GM23338 (cell line): ENCODE data around the gene SYT13. TPM values are rescaled to one million over a fixed set of nuclear protein-coding genes. Genes with fewer than 3 reads are reported as not detected.

ENCODE experiments used
- ATAC-seq: fragments of 200-7000 bp; cut with Tn5 transposase; 3 replicates; pipeline ENCODE4 v1.9.1; 2020
- DNase-seq: peaks from one replicate; pipeline ENCODE4 v3.0.0-alpha.2; 2015; ENCODE audit warnings: low spot score
- H2AFZ ChIP-seq: fragments of 200-600 bp; sonication (generic); 2 replicates; pipeline ENCODE4 v1.8.0; 2016; ENCODE audit warnings: antibody characterized with exemption, mild to moderate bottlenecking, moderate library complexity
- H3F3A ChIP-seq: fragments of 200-600 bp; sonication (generic); replicated peaks from 2 replicates; pipeline ENCODE4 v1.8.0; 2017; ENCODE audit warnings: antibody characterized with exemption, mixed run types, low read depth
- H3K27ac ChIP-seq: fragments of 200-600 bp; sonication (generic); 2 replicates; pipeline ENCODE4 v1.6.1; 2016; ENCODE audit warnings: low read depth
- H3K27me3 ChIP-seq: fragments of 200-600 bp; sonication (generic); 2 replicates; pipeline ENCODE4 v1.8.0; 2016; ENCODE audit warnings: mild to moderate bottlenecking, mixed run types, moderate library complexity; ENCODE audit not compliant: insufficient read depth
- H3K36me3 ChIP-seq: fragments of 200-600 bp; sonication (generic); 2 replicates; pipeline ENCODE4 v1.8.0; 2016; ENCODE audit warnings: mild to moderate bottlenecking; ENCODE audit not compliant: insufficient read depth
- H3K4me1 ChIP-seq: fragments of 200-600 bp; sonication (generic); 2 replicates; pipeline ENCODE4 v1.8.0; 2016; ENCODE audit warnings: mild to moderate bottlenecking, moderate library complexity; ENCODE audit not compliant: insufficient read depth
- H3K4me2 ChIP-seq: fragments of 200-600 bp; sonication (generic); 2 replicates; pipeline ENCODE4 v1.7.1; 2017; ENCODE audit warnings: mixed run types
- H3K4me3 ChIP-seq: fragments of 200-600 bp; sonication (generic); 2 replicates; pipeline ENCODE4 v1.6.1; 2016; ENCODE audit warnings: mixed run types
- H3K79me2 ChIP-seq: fragments of 200-600 bp; sonication (generic); replicated peaks from 2 replicates; pipeline ENCODE4 v1.8.0; 2017; ENCODE audit warnings: mild to moderate bottlenecking; ENCODE audit not compliant: insufficient read depth
- H3K9me2 ChIP-seq: fragments of 200-600 bp; sonication (generic); 2 replicates; pipeline ENCODE4 v1.8.0; 2017; ENCODE audit not compliant: insufficient read depth
- H4K20me1 ChIP-seq: fragments of 200-600 bp; sonication (generic); replicated peaks from 2 replicates; pipeline ENCODE4 v1.8.0; 2017; ENCODE audit warnings: mild to moderate bottlenecking; ENCODE audit not compliant: insufficient read depth
- H3K27ac Mint-ChIP-seq: 2 replicates; pipeline ENCODE4 v1.8.0; 2020; ENCODE audit warnings: inconsistent platforms, mild to moderate bottlenecking, moderate library complexity, mixed read lengths
- H3K27me3 Mint-ChIP-seq: 3 replicates; pipeline ENCODE4 v1.8.0; 2022; ENCODE audit warnings: low read depth, mild to moderate bottlenecking, moderate library complexity, mixed read lengths, inconsistent platforms; ENCODE audit not compliant: insufficient read depth, poor library complexity
- H3K36me3 Mint-ChIP-seq: 3 replicates; pipeline ENCODE4 v1.8.0; 2021; ENCODE audit warnings: low read depth, mild to moderate bottlenecking, inconsistent platforms, moderate library complexity, mixed read lengths
- H3K4me1 Mint-ChIP-seq: 3 replicates; pipeline ENCODE4 v1.8.0; 2020; ENCODE audit warnings: mild to moderate bottlenecking, inconsistent platforms, mixed read lengths
- H3K4me3 Mint-ChIP-seq: 3 replicates; pipeline ENCODE4 v1.8.0; 2021; ENCODE audit warnings: moderate library complexity, mild to moderate bottlenecking, inconsistent platforms, mixed read lengths
- H3K9me3 Mint-ChIP-seq: 3 replicates; pipeline ENCODE4 v1.8.0; 2020; ENCODE audit warnings: moderate library complexity, mild to moderate bottlenecking, inconsistent platforms, mixed read lengths
- EZH2phosphoT487 ChIP-seq: fragments of 200-600 bp; sonication (generic); IDR thresholded peaks from one replicate; pipeline ENCODE4 v1.8.1; 2018; ENCODE audit warnings: antibody characterized with exemption; ENCODE audit not compliant: unreplicated experiment
- JUNB ChIP-seq: IDR thresholded peaks from one replicate; pipeline ENCODE4 v1.6.1; 2016; ENCODE audit warnings: antibody characterized with exemption; ENCODE audit not compliant: unreplicated experiment
- ZNF331 ChIP-seq: fragments of 250-450 bp; sonication (Bioruptor Pico); IDR thresholded peaks from 2 replicates; pipeline ENCODE4 v1.5.0; 2020; ENCODE audit warnings: low read depth, mild to moderate bottlenecking, moderate library complexity
- polyA plus RNA-seq: library from polyadenylated mRNA; unstranded; fragments of >200 nt; fragmentation: Nextera tagmentation; extraction: Ambion mirVana; gene quantifications from 2 replicates; pipeline ENCODE4 v1.2.1, GENCODE V29; 2016
- total RNA-seq: library from RNA; depleted of rRNA; stranded (reverse); fragments of >200 nt; shearing (Covaris generic); gene quantifications from 2 replicates; pipeline ENCODE4 v1.2.3, GENCODE V29; 2014
- TF ChIP-seq, protein P1 (sequence below): fragments of 250-450 bp; sonication (Bioruptor Pico); IDR thresholded peaks from 2 replicates; pipeline ENCODE4 v1.5.0; 2020; ENCODE audit warnings: mild to moderate bottlenecking, moderate library complexity
- TF ChIP-seq, protein P2 (sequence below): IDR thresholded peaks from one replicate; pipeline ENCODE4 v1.6.1; 2018; ENCODE audit warnings: antibody characterized with exemption; ENCODE audit not compliant: unreplicated experiment

Gene SYT13
- total and polyA plus RNA-seq, 2 experiments from 2014 or later, result 3.4 to 16.3 TPM

DNA sequence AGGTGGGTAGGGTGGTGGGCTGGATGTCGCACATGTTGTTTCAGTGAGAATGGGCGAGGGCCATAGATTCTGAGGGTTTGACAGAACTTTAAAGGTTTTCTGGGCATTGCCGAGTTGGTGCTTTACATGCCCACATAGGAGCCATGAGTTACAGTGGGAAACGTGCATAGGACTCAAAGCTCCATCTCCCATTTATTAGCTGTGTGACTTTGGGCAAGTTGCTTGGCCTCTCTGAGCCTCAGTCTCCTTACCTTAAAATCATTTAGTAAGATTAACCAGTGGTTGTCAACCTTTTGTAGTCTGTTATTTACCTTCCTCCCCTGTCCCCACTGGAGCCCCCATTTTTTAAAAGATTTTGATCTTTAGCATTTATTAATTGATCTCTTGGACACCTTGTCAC lies 67.4 kb downstream of the SYT13 start (continued):
- TF ChIP-seq, protein P1, sequence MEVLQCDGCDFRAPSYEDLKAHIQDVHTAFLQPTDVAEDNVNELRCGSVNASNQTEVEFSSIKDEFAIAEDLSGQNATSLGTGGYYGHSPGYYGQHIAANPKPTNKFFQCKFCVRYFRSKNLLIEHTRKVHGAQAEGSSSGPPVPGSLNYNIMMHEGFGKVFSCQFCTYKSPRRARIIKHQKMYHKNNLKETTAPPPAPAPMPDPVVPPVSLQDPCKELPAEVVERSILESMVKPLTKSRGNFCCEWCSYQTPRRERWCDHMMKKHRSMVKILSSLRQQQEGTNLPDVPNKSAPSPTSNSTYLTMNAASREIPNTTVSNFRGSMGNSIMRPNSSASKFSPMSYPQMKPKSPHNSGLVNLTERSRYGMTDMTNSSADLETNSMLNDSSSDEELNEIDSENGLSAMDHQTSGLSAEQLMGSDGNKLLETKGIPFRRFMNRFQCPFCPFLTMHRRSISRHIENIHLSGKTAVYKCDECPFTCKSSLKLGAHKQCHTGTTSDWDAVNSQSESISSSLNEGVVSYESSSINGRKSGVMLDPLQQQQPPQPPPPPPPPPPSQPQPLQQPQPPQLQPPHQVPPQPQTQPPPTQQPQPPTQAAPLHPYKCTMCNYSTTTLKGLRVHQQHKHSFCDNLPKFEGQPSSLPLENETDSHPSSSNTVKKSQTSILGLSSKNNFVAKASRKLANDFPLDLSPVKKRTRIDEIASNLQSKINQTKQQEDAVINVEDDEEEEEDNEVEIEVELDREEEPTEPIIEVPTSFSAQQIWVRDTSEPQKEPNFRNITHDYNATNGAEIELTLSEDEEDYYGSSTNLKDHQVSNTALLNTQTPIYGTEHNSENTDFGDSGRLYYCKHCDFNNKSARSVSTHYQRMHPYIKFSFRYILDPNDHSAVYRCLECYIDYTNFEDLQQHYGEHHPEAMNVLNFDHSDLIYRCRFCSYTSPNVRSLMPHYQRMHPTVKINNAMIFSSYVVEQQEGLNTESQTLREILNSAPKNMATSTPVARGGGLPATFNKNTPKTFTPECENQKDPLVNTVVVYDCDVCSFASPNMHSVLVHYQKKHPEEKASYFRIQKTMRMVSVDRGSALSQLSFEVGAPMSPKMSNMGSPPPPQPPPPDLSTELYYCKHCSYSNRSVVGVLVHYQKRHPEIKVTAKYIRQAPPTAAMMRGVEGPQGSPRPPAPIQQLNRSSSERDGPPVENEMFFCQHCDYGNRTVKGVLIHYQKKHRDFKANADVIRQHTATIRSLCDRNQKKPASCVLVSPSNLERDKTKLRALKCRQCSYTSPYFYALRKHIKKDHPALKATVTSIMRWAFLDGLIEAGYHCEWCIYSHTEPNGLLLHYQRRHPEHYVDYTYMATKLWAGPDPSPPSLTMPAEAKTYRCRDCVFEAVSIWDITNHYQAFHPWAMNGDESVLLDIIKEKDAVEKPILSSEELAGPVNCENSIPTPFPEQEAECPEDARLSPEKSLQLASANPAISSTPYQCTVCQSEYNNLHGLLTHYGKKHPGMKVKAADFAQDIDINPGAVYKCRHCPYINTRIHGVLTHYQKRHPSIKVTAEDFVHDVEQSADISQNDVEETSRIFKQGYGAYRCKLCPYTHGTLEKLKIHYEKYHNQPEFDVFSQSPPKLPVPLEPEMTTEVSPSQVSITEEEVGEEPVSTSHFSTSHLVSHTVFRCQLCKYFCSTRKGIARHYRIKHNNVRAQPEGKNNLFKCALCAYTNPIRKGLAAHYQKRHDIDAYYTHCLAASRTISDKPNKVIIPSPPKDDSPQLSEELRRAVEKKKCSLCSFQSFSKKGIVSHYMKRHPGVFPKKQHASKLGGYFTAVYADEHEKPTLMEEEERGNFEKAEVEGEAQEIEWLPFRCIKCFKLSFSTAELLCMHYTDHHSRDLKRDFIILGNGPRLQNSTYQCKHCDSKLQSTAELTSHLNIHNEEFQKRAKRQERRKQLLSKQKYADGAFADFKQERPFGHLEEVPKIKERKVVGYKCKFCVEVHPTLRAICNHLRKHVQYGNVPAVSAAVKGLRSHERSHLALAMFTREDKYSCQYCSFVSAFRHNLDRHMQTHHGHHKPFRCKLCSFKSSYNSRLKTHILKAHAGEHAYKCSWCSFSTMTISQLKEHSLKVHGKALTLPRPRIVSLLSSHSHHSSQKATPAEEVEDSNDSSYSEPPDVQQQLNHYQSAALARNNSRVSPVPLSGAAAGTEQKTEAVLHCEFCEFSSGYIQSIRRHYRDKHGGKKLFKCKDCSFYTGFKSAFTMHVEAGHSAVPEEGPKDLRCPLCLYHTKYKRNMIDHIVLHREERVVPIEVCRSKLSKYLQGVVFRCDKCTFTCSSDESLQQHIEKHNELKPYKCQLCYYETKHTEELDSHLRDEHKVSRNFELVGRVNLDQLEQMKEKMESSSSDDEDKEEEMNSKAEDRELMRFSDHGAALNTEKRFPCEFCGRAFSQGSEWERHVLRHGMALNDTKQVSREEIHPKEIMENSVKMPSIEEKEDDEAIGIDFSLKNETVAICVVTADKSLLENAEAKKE, result no peak
- TF ChIP-seq JUNB (no peak), ZNF331 (no peak), EZH2phosphoT487 (no peak)
- TF ChIP-seq, protein P2, sequence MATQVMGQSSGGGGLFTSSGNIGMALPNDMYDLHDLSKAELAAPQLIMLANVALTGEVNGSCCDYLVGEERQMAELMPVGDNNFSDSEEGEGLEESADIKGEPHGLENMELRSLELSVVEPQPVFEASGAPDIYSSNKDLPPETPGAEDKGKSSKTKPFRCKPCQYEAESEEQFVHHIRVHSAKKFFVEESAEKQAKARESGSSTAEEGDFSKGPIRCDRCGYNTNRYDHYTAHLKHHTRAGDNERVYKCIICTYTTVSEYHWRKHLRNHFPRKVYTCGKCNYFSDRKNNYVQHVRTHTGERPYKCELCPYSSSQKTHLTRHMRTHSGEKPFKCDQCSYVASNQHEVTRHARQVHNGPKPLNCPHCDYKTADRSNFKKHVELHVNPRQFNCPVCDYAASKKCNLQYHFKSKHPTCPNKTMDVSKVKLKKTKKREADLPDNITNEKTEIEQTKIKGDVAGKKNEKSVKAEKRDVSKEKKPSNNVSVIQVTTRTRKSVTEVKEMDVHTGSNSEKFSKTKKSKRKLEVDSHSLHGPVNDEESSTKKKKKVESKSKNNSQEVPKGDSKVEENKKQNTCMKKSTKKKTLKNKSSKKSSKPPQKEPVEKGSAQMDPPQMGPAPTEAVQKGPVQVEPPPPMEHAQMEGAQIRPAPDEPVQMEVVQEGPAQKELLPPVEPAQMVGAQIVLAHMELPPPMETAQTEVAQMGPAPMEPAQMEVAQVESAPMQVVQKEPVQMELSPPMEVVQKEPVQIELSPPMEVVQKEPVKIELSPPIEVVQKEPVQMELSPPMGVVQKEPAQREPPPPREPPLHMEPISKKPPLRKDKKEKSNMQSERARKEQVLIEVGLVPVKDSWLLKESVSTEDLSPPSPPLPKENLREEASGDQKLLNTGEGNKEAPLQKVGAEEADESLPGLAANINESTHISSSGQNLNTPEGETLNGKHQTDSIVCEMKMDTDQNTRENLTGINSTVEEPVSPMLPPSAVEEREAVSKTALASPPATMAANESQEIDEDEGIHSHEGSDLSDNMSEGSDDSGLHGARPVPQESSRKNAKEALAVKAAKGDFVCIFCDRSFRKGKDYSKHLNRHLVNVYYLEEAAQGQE, result no peak

DNA sequence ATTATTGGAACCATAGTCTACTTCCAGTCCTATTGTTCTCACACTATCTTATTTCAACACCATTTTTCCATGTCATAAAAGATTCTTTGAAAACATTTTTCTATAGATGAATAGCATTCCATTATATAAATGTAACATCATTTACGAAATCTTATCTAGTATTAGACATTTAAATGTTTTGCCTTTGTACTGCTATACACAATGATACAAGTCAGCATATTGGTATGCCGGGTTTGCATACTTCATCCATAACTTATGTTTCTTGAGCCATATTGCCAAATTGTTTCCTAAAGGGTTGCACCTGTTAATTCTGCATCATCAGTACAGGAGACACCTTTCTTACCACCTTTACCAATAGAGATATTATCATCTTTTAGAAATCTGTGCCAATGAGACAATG lies 68.2 kb downstream of the SYT13 start:
- DNase-seq, result no peak
- Histone ChIP-seq H3F3A (no peaks in the 10 kb centered on the region), H4K20me1 (no peaks in the 10 kb centered on the region; the same call in 1 of the 2 replicates), H3K4me2 (no peak overlapping the region), H3K27me3 (no peaks in the 10 kb centered on the region), H2AFZ (no peak overlapping the region), H3K4me1 (no peaks in the 10 kb centered on the region; the same call in 1 of the 2 replicates), H3K4me3 (no peak overlapping the region), H3K27ac (no peak overlapping the region), H3K79me2 (no peaks in the 10 kb centered on the region), H3K36me3 (no peaks in the 10 kb centered on the region), H3K9me2 (no peaks in the 10 kb centered on the region; the same call in 1 of the 2 replicates)
- Mint-ChIP-seq H3K9me3 (no peaks in the 10 kb centered on the region), H3K27me3 (peaks cover 2% of the 10 kb centered on the region), H3K36me3 (peaks cover 6% of the 10 kb centered on the region; the same call in 2 of the 3 replicates), H3K27ac (no peak overlapping the region), H3K4me3 (no peak overlapping the region), H3K4me1 (peaks cover 5% of the 10 kb centered on the region; the same call in 2 of the 3 replicates)
- ATAC-seq, result no peak
- TF ChIP-seq JUNB, result no peak
- no peak for TF ChIP-seq EZH2phosphoT487
- TF ChIP-seq, protein P1, result no peak
